NCI-H526 (cell line): Measurements from ENCODE around the gene TUT7.
A peak's percentile ranks its signal among the peaks of the same experiment; 100 is the strongest.
"Not testable (repeated sequence)": the region's sequence is repeated elsewhere in the genome, so short reads cannot be mapped to it uniquely, and the experiment has no call there.

Experiments
- DNase-seq, 2 experiments: peaks; one replicate each; lab custom pipeline; 2025; lab: John Stamatoyannopoulos, UW

TUT7 gene

GRCh38 chr9:86354011-86354817, at the start of gene TUT7:
TSS of gene TUT7 (minus strand) at chr9:86354410. CDS start at chr9:86353199, 1,211 bp downstream.
- DNase-seq: peak; percentile 78 to 95

- no peak for DNase-seq
Measured at GRCh38 chr9:86402591-86402990, 48.4 kb upstream of the TUT7 start.

DNA sequence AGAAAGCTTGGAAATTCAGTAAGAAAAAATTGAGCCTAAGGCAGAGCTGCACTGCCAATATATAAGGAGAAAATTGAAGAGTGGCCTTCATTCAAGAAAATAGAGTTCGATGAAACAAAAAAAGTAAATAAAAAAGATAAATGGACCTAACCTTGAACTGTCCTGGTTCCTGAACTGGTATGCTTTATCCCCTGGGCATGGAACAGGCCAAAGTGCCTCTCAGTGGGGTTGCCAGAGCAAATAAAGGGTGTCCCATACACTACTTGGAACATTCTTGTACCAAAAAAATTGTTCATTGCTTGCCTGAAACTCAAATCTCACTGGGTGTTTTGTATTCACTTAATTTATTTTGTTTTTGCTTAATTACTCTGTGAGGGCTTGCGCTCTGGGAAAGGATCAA, 42.2 kb upstream of the TUT7 start:
- DNase-seq: no peak

- not testable (repeated sequence) for DNase-seq
Measured at GRCh38 chr9:86390184-86390583, 36.0 kb upstream of the TUT7 start.

- DNase-seq: no peak
Measured at GRCh38 chr9:86389628-86390027, 35.4 kb upstream of the TUT7 start.

- no peak for DNase-seq
Measured at GRCh38 chr9:86387376-86387775, 33.2 kb upstream of the TUT7 start.

DNA sequence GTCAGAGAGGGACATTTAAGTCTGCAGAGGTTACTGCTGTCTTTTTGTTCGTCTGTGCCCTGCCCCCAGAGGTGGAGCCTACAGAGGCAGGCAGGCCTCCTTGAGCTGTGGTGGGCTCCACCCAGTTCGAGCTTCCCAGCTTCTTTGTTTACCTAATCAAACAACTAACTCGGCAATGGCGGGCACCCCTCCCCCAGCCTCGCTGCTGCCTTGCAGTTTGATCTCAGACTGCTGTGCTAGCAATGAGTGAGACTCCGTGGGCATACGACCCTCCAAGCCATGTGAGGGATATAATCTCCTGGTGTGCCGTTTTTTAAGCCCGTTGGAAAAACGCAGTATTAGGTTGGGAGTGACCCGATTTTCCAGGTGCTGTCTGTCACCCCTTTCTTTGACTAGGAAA, 28.8 kb upstream of the TUT7 start:
- not testable (repeated sequence) for DNase-seq

DNA sequence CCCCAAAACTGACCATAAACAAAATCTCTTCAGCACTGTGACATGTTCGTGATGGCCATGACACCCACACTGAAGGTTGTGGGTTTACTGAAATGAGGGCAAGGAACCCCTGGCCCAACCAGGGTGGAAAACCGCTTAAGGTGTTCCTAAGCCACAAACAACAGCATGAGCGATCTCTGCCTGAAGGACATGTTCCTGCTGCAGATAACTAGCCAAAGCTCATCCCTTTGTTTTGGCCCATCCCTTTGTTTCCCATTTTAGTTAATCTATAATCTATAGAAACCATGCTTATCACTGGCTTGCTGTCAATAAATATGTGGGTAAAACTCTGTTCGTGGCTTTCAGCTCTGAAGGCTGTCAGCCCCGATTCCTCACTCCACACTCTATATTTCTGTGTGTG, 21.8 kb upstream of the TUT7 start:
- no peak for DNase-seq

DNA sequence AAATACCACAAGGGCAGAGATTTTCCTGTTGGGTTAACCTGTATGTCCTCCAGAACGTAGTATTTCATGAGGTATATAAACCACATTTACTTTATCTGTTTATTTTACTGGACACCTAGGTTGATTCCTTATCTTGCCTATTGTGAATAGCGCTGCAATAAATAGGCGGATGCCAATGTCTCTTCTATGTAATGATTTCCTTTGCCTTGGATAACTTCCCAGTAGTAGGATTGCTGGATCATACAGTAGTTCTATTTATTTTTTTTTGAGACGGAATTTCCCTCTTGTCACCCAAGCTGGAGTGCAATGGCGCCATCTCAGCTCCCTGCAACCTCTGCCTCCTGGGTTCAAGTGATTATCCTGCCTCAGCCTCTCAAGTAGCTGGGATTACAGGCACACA, 15.6 kb upstream of the TUT7 start:
- DNase-seq: no peak

- DNase-seq: no peak
Measured at GRCh38 chr9:86368871-86369521, 14.8 kb upstream of the TUT7 start.

GRCh38 chr9:86361176-86361575, 7.0 kb upstream of the TUT7 start:
- DNase-seq: no peak

DNA sequence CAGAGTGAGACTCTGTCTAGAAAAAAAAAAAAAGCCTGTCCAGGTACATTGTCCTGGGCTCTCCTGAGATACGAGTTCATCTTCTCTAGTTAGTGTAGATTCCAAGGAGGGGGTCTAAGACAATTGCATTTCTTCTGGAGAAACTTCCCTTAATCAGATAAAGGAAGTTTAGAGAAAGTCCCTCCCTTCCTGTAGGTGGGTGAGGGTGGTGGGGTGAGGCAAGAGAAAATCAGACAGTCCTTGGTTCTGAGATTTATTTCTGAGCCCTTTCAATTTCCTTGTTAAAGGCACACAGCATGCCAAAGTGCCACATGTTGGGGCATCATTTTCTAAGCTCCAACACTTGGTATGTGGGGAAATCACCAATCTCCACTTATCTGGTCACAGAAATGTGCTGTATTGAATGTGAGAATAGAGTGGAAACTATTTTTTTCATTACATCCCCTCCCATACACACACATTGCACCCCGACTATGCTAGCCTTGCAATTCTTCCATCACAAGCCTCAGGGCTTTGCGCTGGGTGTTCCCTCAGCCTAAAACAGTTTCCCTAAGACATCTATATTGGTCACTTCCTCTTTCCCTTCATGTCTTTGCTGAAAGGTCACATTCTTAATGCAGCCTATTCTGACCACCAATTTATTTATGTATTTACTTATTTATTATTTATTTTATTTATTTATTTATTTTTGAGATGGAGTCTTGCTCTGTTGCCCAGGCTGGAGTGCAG, 5.1 kb upstream of the TUT7 start:
- DNase-seq: no peak

- no peak for DNase-seq
Measured at GRCh38 chr9:86356871-86357866, 3.0 kb upstream of the TUT7 start.

DNA sequence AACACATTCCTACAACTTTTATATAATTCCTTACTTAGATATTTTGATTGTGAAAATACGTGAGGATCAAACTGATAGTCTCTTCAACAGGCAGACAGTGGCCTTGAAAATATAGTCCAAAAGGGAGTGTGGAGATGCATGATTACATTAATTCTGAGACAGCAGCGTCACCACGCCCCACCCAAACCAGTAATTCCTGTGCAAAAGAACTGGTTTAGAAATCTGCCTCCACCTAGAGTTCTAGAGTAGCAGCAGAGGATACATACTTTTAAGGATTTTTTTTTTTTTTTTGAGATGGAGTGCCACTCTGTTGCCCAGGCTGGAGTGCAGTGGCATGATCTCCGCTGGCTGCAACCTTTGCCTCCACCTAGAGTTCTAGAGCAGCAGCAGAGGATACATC, 1.6 kb upstream of the TUT7 start:
- DNase-seq: no peak

- DNase-seq: peak in 1 of 2 experiments; percentile 81
Measured at GRCh38 chr9:86354818-86355309, 654 bp upstream of the TUT7 start.

GRCh38 chr9:86353655-86354010, 577 bp downstream of the TUT7 start:
- DNase-seq: peak in 1 of 2 experiments; percentile 51

DNA sequence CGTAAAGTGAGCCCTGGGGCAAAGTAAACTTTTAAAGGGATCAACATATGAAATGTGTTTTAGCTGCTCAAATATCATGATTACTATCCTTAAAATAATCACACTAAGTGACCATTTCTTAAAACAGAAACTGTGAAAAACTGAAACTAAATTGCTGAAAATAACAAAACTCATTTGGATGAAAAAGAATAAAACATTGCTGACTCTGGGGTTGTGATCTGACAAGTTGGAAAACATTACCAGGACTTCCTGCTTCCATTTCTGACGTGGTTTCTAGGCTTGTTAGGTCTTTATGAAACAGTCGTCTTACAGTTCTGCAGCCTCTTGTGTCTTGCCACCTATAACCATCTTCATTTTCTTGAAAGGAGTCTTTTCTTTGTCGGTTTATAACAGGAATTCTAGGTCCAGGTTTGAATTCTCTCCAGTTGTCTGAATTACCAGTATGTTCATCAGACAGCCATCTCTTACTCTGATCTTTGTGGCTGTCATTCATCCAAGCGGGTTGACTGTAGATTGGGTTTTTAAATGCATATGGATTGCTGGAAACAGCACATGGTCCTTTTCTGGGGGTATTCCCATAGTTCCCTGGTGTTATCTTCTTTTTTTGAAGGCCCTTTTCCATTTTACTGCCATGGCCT, 1.7 kb downstream of the TUT7 start:
- no peak for DNase-seq

DNA sequence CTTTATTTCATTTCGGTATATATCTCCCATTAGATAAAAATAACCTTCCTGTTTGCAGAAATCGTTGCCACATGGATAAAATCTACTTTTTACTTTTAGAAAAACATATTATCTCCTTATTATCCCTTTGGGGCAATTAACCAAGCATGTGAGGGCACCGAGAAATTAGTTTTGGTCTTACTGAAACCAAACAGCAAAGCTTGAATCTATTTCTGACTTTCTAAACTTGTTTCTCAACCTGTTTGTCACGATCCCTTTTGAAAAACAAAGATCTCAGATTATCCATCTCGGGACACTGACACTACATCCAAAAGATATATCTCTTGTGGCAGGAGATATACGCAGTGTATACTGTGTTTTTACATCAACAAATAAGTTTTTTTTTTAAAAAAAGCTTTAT, 2.3 kb downstream of the TUT7 start:
- DNase-seq: no peak

DNA sequence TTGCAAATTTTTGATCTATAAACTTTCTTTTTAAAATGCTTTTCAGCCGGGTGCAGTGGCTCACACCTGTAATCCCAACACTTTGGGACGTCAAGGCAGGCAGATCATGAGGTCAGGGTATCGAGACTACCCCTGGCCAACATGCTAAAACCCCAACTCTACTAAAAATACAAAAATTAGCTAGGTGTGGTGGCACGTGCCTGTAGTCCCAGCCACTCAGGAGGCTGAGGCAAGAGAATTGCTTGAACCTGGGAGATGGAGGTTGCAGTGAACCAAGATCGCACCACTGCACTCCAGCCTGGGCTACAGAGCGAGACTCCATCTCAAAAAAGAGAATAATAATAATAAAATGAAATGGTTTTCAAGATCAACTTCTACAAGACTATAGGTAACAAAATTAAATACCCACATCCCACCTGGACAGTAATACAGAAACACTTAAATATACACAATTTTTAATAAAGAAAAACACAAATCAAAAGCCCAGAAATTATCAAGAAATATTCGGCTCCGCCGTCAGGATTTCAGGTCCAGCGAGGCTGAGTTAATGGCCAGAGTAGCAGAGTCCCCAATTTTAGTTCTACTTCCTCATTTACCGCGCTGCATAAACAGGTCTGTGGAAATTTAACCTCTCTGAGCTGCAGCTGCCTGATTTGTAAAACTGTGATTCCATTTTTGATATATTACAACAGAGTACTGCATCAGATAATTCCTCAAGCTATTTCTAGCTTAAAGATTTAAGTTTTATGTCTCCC, 4.0 kb downstream of the TUT7 start:
- no peak for DNase-seq

DNA sequence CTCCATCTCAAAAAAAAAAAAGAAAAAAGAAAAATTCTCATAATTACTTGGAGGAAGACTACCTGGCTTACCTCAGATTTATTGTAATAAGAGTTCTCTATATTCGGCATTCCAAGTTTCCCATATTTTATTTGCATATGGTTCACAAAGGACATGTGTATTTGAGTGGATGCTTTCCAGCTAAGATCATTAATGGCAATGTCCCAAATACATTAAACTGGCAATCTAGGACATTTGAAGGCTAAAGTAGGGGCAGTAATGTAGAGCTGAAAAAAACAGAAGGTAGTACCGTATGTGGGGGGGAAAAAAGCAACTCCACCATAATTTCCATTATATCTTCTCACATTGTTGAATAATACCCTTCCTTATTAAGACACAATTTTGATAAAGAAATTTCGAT, 4.9 kb downstream of the TUT7 start:
- DNase-seq: no peak
